DND-41 (cell line): ENCODE results near the gene VTCN1.

Experiments used
- ATAC-seq: fragments of 200-7000 bp; cut with Tn5 transposase; 3 replicates; pipeline ENCODE4 v1.9.1; 2021; ENCODE audit warnings: low read depth; ENCODE audit not compliant: insufficient read depth
- DNase-seq: peaks from one replicate; pipeline ENCODE4 v3.0.0-alpha.2; 2020
- H2AFZ ChIP-seq: 2 replicates; pipeline ENCODE4 v1.6.0; 2012; ENCODE audit warnings: low read depth, low read length
- H3K27ac ChIP-seq: 2 replicates; pipeline ENCODE4 v1.5.1; 2012; ENCODE audit warnings: low read length, inconsistent platforms
- H3K27me3 ChIP-seq: fragments of 200-600 bp; sonication (generic); 2 replicates; pipeline ENCODE4 v1.6.0; 2012; ENCODE audit warnings: low read length, mild to moderate bottlenecking, inconsistent platforms; ENCODE audit not compliant: insufficient read depth, poor library complexity
- H3K36me3 ChIP-seq: 2 replicates; pipeline ENCODE4 v1.5.1; 2012; ENCODE audit warnings: low read length, inconsistent platforms; ENCODE audit not compliant: insufficient read depth
- H3K4me1 ChIP-seq: 2 replicates; pipeline ENCODE4 v1.5.1; 2012; ENCODE audit warnings: mild to moderate bottlenecking, low read length; ENCODE audit not compliant: insufficient read depth
- H3K4me2 ChIP-seq: 2 replicates; pipeline ENCODE4 v1.6.0; 2012; ENCODE audit warnings: mild to moderate bottlenecking, moderate library complexity, low read length, inconsistent platforms; ENCODE audit not compliant: insufficient read depth
- H3K4me3 ChIP-seq, 2 experiments: fragments of 200-600 bp in 1 of 2; shearing (Covaris generic) in 1 of 2; 2 replicates each; pipeline ENCODE4 v1.5.1; 2012 to 2016; ENCODE audit warnings: inconsistent platforms in 2 of 2, low read length in 2 of 2, mild to moderate bottlenecking in 2 of 2, low read depth in 1 of 2, moderate library complexity in 1 of 2
- H3K79me2 ChIP-seq: 2 replicates; pipeline ENCODE4 v1.6.0; 2012; ENCODE audit warnings: low read length, inconsistent platforms; ENCODE audit not compliant: insufficient read depth
- H3K9ac ChIP-seq: 2 replicates; pipeline ENCODE4 v1.6.0; 2012; ENCODE audit warnings: low read depth, mild to moderate bottlenecking, inconsistent platforms, low read length, moderate library complexity
- H3K9me3 ChIP-seq: 2 replicates; pipeline ENCODE4 v1.5.1; 2012; ENCODE audit warnings: low read length, moderate library complexity, mild to moderate bottlenecking, inconsistent platforms; ENCODE audit not compliant: insufficient read depth, severe bottlenecking
- H4K20me1 ChIP-seq: 2 replicates; pipeline ENCODE4 v1.6.0; 2012; ENCODE audit warnings: low read length; ENCODE audit not compliant: insufficient read depth
- EZH2 ChIP-seq: IDR thresholded peaks from 3 replicates; pipeline ENCODE4 v1.6.1; 2012; ENCODE audit warnings: borderline replicate concordance, low read depth, mild to moderate bottlenecking, moderate library complexity, low read length, inconsistent platforms; ENCODE audit not compliant: severe bottlenecking
- TF ChIP-seq, protein P1 (sequence below): IDR thresholded peaks from 2 replicates; pipeline ENCODE4 v1.5.1; 2012; ENCODE audit warnings: borderline replicate concordance, low read length, moderate library complexity, mild to moderate bottlenecking; ENCODE audit not compliant: poor library complexity, severe bottlenecking; ENCODE audit errors: extremely low read depth

VTCN1 gene

DNA sequence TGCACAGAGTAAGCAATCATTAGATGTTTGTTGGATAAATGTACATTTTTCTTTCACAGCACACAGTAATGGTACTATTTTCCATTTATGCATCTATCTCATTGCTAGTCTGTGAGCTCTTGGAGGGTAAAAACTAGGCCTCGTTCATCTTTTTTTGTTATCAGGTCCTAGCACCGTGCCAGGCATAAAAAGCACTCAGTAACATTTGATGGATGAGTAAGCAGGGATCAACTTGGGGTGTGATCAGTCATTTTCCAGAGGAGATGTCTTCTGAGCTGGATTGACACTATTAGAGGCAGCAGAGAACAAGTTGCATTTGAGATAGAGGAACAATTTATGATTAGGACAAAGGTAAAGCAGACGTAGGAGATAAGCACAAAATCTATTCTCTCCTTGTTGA, 4.3 kb upstream of the VTCN1 start:
- Histone ChIP-seq H3K27ac (no peak overlapping the region), H3K4me1 (no peaks in the 10 kb centered on the region), H3K36me3 (no peaks in the 10 kb centered on the region), H3K79me2 (no peaks in the 10 kb centered on the region), H3K27me3 (peaks cover 4% of the 10 kb centered on the region), H2AFZ (no peak overlapping the region), H3K4me2 (no peak overlapping the region), H3K4me3 (no peak overlapping the region), H3K9ac (no peak overlapping the region), H4K20me1 (no peaks in the 10 kb centered on the region), H3K9me3 (no peaks in the 10 kb centered on the region)
- ATAC-seq: no peak
- TF ChIP-seq, protein P1, sequence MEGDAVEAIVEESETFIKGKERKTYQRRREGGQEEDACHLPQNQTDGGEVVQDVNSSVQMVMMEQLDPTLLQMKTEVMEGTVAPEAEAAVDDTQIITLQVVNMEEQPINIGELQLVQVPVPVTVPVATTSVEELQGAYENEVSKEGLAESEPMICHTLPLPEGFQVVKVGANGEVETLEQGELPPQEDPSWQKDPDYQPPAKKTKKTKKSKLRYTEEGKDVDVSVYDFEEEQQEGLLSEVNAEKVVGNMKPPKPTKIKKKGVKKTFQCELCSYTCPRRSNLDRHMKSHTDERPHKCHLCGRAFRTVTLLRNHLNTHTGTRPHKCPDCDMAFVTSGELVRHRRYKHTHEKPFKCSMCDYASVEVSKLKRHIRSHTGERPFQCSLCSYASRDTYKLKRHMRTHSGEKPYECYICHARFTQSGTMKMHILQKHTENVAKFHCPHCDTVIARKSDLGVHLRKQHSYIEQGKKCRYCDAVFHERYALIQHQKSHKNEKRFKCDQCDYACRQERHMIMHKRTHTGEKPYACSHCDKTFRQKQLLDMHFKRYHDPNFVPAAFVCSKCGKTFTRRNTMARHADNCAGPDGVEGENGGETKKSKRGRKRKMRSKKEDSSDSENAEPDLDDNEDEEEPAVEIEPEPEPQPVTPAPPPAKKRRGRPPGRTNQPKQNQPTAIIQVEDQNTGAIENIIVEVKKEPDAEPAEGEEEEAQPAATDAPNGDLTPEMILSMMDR: no peak
- TF ChIP-seq EZH2: no peak
- no peak for DNase-seq

DNA sequence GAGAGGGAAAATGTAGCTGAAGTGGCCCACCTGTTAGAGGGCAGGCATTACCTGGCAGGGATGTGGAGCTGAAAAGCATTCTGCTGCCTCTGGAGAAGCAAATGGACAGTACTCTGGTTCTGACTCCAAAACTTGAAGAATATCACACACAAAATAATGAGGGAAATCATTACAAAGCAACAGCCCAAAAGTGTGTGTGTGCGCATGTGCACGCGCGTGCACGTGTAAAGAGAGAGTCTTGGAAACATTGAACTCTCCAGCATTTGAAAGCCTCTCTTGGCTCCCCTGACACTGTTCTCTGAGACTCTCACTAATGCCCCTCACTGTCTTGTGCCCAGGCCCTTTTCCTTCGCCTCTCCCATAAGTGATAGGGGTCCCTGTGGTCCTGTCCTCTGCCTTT, 2.3 kb upstream of the VTCN1 start:
- H3K9ac ChIP-seq: no peak overlapping the region
- no peaks in the 10 kb centered on the region for H3K4me1 ChIP-seq
- H3K4me3 ChIP-seq: no peak overlapping the region
- ATAC-seq (no peak), DNase-seq (no peak)
- H3K9me3 ChIP-seq: no peaks in the 10 kb centered on the region
- no peak for TF ChIP-seq EZH2
- TF ChIP-seq, protein P1: no peak
- H3K36me3 ChIP-seq: no peaks in the 10 kb centered on the region
- no peaks in the 10 kb centered on the region for H3K79me2 ChIP-seq
- H2AFZ ChIP-seq: no peak overlapping the region
- peaks cover 17% of the 10 kb centered on the region for H3K27me3 ChIP-seq
- H3K4me2 ChIP-seq: no peak overlapping the region
- H4K20me1 ChIP-seq: no peaks in the 10 kb centered on the region
- H3K27ac ChIP-seq: no peak overlapping the region

DNA sequence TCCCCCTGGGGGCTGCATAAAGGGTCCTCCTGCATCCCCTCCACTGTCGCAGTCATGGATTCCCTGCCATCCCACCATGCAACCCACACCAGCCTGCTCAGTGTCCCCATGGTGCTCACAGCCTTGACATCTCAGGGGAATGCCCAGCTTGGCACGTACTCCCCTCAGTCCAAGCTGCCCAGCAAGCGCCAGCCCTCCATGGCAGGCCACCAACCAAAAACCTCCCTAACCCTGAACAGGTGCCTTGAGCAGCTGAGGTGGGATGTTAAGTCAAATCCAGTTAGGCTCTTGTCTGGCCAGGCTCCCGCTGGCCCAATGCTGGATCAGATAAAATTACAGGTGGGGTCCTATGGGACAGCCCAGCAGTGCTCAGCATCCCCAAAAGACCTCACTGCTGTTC, 341 bp downstream of the VTCN1 start:
- ATAC-seq (no peak), DNase-seq (no peak)
- Histone ChIP-seq H3K36me3 (no peaks in the 10 kb centered on the region), H3K9ac (no peak overlapping the region), H3K27me3 (peaks cover 17% of the 10 kb centered on the region), H4K20me1 (no peaks in the 10 kb centered on the region), H3K9me3 (no peaks in the 10 kb centered on the region), H2AFZ (no peak overlapping the region), H3K79me2 (no peaks in the 10 kb centered on the region), H3K4me3 (no peak overlapping the region), H3K4me2 (no peak overlapping the region), H3K4me1 (no peaks in the 10 kb centered on the region), H3K27ac (no peak overlapping the region)
- TF ChIP-seq, protein P1: no peak
- TF ChIP-seq EZH2: no peak

- H3K79me2 ChIP-seq: no peaks in the 10 kb centered on the region
- no peak overlapping the region for H2AFZ ChIP-seq
- no peak overlapping the region for H3K4me3 ChIP-seq
- no peak overlapping the region for H3K4me2 ChIP-seq
- TF ChIP-seq, protein P1: no peak
- no peak for TF ChIP-seq EZH2
- ATAC-seq (no peak), DNase-seq (no peak)
- H3K4me1 ChIP-seq: no peaks in the 10 kb centered on the region
- no peak overlapping the region for H3K27ac ChIP-seq
- H3K27me3 ChIP-seq: peaks cover 17% of the 10 kb centered on the region
- H3K9ac ChIP-seq: no peak overlapping the region
- no peaks in the 10 kb centered on the region for H3K9me3 ChIP-seq
- H4K20me1 ChIP-seq: no peaks in the 10 kb centered on the region
- no peaks in the 10 kb centered on the region for H3K36me3 ChIP-seq
Observed at GRCh38 chr1:117209094-117209493, 1.6 kb downstream of the VTCN1 start.
